RWPE2 (cell line): Measurements from ENCODE around the gene VWCE.

ENCODE experiments used
- ATAC-seq: fragments of 200-7000 bp; cut with Tn5 transposase; 3 replicates; pipeline ENCODE4 v1.9.1; 2021; ENCODE audit warnings: low read depth
- DNase-seq: peaks from one replicate; pipeline ENCODE4 v3.0.0-alpha.2; 2020; ENCODE audit warnings: low spot score
- H3K27ac ChIP-seq: fragments of 450-650 bp; 2 replicates; pipeline ENCODE4 v1.5.1; 2017; ENCODE audit warnings: mild to moderate bottlenecking; ENCODE audit not compliant: poor library complexity, severe bottlenecking
- H3K27me3 ChIP-seq: fragments of 250-450 bp; sonication (Bioruptor Pico); 2 replicates; pipeline ENCODE4 v1.5.1; 2021; ENCODE audit warnings: mild to moderate bottlenecking, moderate library complexity; ENCODE audit not compliant: insufficient read depth, poor library complexity, severe bottlenecking
- H3K36me3 ChIP-seq: fragments of 250-450 bp; sonication (Bioruptor Pico); 2 replicates; pipeline ENCODE4 v1.5.1; 2020; ENCODE audit warnings: low read depth, mild to moderate bottlenecking, moderate library complexity
- H3K4me1 ChIP-seq: fragments of 250-450 bp; sonication (Bioruptor Pico); 2 replicates; pipeline ENCODE4 v1.5.1; 2021; ENCODE audit warnings: mild to moderate bottlenecking, moderate library complexity; ENCODE audit not compliant: insufficient read depth, poor library complexity, severe bottlenecking
- H3K4me3 ChIP-seq: fragments of 250-450 bp; sonication (Bioruptor Pico); 2 replicates; pipeline ENCODE4 v1.5.1; 2021; ENCODE audit warnings: mild to moderate bottlenecking, moderate library complexity; ENCODE audit not compliant: severe bottlenecking
- H3K9me3 ChIP-seq: fragments of 250-450 bp; sonication (Bioruptor Pico); 2 replicates; pipeline ENCODE4 v1.5.1; 2021; ENCODE audit warnings: mild to moderate bottlenecking, moderate library complexity; ENCODE audit not compliant: severe bottlenecking
- CTCF ChIP-seq: fragments of 450-650 bp; IDR thresholded peaks from one replicate; pipeline ENCODE4 v1.5.1; 2017; ENCODE audit warnings: mild to moderate bottlenecking, moderate library complexity; ENCODE audit not compliant: poor library complexity, severe bottlenecking

Gene VWCE

DNA sequence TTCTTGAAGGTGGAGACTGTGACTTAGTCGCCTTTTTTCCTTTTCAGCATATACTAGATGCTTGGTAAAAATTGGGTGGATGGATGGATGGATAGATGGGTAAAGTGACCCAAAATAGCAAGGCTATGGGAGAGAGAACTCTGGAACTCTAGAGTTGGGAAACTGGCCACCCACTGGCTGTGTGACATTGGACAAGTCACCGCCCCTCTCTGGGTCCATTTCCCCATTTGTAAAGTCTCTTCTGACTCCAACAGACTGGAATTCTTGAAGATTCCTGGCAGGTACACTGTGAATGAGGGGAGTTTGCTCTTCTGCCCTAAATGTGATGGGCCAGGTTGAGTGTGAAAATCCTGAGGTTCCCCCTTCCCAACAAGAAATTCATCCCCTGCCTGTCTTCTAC is 45.9 kb upstream of the VWCE start:
- ATAC-seq (no peak), DNase-seq (no peak)
- peaks cover 22% of the 10 kb centered on the region for H3K36me3 ChIP-seq
- no peak overlapping the region for H3K27ac ChIP-seq
- H3K27me3 ChIP-seq = no peaks in the 10 kb centered on the region
- no peak for TF ChIP-seq CTCF
- no peaks in the 10 kb centered on the region for H3K4me1 ChIP-seq
- H3K4me3 ChIP-seq = no peak overlapping the region
- H3K9me3 ChIP-seq = no peaks in the 10 kb centered on the region

DNA sequence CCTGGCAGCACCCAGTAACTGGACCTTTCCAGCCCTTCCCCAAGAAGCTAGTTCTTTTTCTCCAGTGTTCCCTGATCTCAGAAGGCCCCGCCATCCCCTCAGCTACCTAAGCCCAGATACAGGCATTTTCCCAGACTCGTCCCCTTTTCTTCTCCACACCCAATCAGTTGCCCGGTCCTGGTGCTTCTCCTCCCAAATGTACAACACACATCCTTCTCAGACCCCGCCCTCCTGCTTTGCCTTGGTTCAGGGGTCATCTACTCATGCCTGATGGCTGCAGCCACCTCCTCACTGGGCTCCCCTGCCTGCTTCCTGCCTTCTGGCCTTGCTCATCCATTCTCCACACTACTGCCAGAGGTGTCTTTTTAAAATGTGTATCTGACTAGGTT is 44.4 kb upstream of the VWCE start:
- Histone ChIP-seq H3K4me3 (no peak overlapping the region), H3K27ac (no peak overlapping the region), H3K27me3 (no peaks in the 10 kb centered on the region), H3K4me1 (no peaks in the 10 kb centered on the region), H3K9me3 (no peaks in the 10 kb centered on the region), H3K36me3 (peaks cover 22% of the 10 kb centered on the region)
- no peak for TF ChIP-seq CTCF
- ATAC-seq (no peak), DNase-seq (no peak)

DNA sequence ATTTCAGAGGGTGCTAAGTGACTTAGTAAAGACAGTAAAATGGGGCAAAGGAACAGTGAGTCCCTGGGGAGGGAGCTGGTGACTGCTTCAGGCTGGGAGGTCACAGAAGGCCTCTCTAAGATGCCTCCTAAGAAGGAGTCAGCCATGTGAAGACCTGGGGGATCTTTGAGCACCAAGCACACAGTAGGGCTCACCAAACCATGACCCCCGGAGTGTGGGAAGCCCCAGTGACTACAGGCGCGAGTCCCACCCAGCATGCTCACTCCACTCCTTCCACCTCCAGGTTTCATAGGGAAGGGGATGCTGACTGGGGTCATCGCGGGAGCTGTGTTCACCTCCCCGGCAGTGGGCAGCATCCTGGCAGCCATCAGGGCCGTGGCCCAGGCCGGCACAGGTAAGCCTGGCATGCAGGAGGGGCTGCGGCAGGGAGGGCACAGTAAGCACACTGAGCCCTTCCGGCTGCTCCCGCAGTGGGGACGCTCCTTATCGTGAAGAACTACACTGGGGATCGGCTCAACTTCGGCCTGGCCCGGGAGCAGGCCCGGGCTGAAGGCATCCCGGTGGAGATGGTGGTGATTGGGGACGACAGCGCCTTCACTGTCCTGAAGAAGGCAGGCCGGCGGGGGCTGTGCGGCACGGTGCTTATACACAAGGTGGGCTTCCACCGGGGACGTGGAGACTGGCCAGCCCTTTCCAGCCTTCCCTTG is 43.8 kb upstream of the VWCE start:
- TF ChIP-seq CTCF = no peak
- Histone ChIP-seq H3K4me3 (no peak overlapping the region), H3K27me3 (no peaks in the 10 kb centered on the region), H3K36me3 (peaks cover 22% of the 10 kb centered on the region), H3K9me3 (no peaks in the 10 kb centered on the region), H3K27ac (no peak overlapping the region), H3K4me1 (peaks cover 3% of the 10 kb centered on the region)
- no peak for ATAC-seq
- DNase-seq = no peak

DNA sequence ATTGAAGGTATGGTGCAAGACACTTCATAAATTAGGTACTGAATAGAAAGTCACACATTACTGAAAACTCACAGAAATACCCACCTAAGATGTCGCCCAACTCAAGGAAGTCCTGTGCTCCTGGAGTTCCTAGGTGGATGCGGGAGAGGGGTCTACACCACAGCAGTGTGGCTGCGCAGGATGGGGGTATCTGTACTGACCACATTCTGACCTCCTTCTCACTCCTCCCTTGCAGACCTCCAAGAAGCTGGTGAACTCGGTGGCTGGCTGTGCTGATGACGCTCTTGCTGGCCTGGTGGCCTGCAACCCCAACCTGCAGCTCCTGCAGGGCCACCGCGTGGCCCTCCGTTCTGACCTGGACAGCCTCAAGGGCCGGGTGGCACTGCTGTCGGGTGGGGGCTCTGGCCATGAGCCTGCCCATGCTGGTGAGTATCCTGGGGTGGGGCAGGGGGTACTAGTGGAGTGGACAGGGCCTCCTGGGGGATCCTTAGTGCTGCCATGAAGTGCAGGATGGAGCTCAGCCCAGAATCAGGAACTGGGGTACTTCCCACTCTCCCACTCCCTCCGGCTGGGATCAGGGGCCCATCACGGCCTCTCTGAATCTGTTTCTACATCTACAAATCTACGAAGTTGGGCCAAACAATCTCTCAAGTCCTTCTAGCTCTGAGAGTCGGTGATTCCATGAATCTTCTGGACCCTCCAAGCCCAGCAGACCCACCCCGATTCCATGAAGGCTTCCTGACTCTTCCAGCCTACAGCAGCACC is 42.8 kb upstream of the VWCE start:
- Histone ChIP-seq H3K27me3 (no peaks in the 10 kb centered on the region), H3K4me1 (peaks cover 7% of the 10 kb centered on the region), H3K36me3 (peaks cover 21% of the 10 kb centered on the region), H3K9me3 (no peaks in the 10 kb centered on the region), H3K4me3 (no peak overlapping the region), H3K27ac (no peak overlapping the region)
- ATAC-seq (no peak), DNase-seq (no peak)
- no peak for TF ChIP-seq CTCF
